ENCODE measurements around the gene PHF2.

Gene PHF2

GRCh38 chr9:93669116-93669957, 93.0 kb downstream of the PHF2 start:
- peak; percentile 1 for DNase-seq

- DNase-seq, result peak; percentile 1
Measured at GRCh38 chr9:93669958-93670207, 93.5 kb downstream of the PHF2 start.

- peak; percentile 33 for DNase-seq
Measured at GRCh38 chr9:93670208-93671019, 94.0 kb downstream of the PHF2 start.

- DNase-seq, result no peak
Measured at GRCh38 chr9:93671020-93671338, 94.6 kb downstream of the PHF2 start.

- DNase-seq, result peak; percentile 1
Measured at GRCh38 chr9:93672330-93673020, 96.1 kb downstream of the PHF2 start.

- peak; percentile 2 for DNase-seq
Measured at GRCh38 chr9:93673021-93673838, 96.8 kb downstream of the PHF2 start.

- DNase-seq, result peak; percentile 2
Measured at GRCh38 chr9:93673839-93674334, 97.5 kb downstream of the PHF2 start.

- peak; percentile 1 for DNase-seq
Measured at GRCh38 chr9:93674580-93675335, 98.4 kb downstream of the PHF2 start.

GRCh38 chr9:93675336-93676150, 99.2 kb downstream of the PHF2 start:
- peak; percentile 2 for DNase-seq

GRCh38 chr9:93676310-93677047, 100.1 kb downstream of the PHF2 start:
- peak; percentile 1 for DNase-seq

GRCh38 chr9:93677048-93677571, 100.7 kb downstream of the PHF2 start:
- DNase-seq, result no peak

GRCh38 chr9:93677641-93678136, 101.3 kb downstream of the PHF2 start:
- DNase-seq, result no peak

GRCh38 chr9:93678199-93679019, 102.0 kb downstream of the PHF2 start:
- DNase-seq, result no peak

GRCh38 chr9:93679536-93680442, 103.4 kb downstream of the PHF2 start:
- DNase-seq, result no peak

- DNase-seq, result no peak
Measured at GRCh38 chr9:93680443-93681268, 104.3 kb downstream of the PHF2 start.

- DNase-seq, result no peak
Measured at GRCh38 chr9:93681269-93682154, 105.1 kb downstream of the PHF2 start.

Data from activated CD4-positive, alpha-beta T cell treated with anti-CD3 and anti-CD28 coated beads for 48 hours (primary cell).